Thoracic aorta (tissue), 2 donors: ENCODE measurements around the gene BCL3. TPM values are rescaled to one million over a fixed set of nuclear protein-coding genes. Genes with fewer than 3 reads are reported as not detected.
"Not testable (repeated sequence)": the region's sequence is repeated elsewhere in the genome, so short reads cannot be mapped to it uniquely, and the experiment has no call there.

Experiments
- ATAC-seq: fragments of 150-250 bp; one replicate; pipeline ENCODE4 v1.8.0; 2017; ENCODE audit warnings: low read depth; ENCODE audit not compliant: insufficient number of reproducible peaks, low FRiP score
- DNase-seq: peaks from one replicate; pipeline ENCODE4 v3.0.0-alpha.2; 2020; ENCODE audit warnings: low spot score
- H3K27ac ChIP-seq, 2 donors: fragments of 200-600 bp; sonication (generic); 1 replicate in 1 of 2; 2 replicates in 1 of 2; pipeline ENCODE4 v1.5.1; 2016; ENCODE audit warnings: mild to moderate bottlenecking in 2 of 2, moderate library complexity in 2 of 2
- H3K27me3 ChIP-seq: fragments of 200-600 bp; sonication (generic); replicated peaks from 2 replicates; pipeline ENCODE4 v1.6.0; 2016; ENCODE audit warnings: mild to moderate bottlenecking; ENCODE audit not compliant: insufficient read depth
- H3K36me3 ChIP-seq: fragments of 200-600 bp; sonication (generic); one replicate; pipeline ENCODE4 v1.5.1; 2016
- H3K4me1 ChIP-seq, 2 donors: fragments of 200-600 bp; sonication (generic); 1 replicate in 1 of 2; 2 replicates in 1 of 2; pipeline versions ENCODE4 v1.5.1 to v1.6.0; 2016; ENCODE audit warnings: low read depth in 2 of 2, mild to moderate bottlenecking in 1 of 2; ENCODE audit not compliant: control insufficient read depth in 1 of 2
- H3K4me3 ChIP-seq: fragments of 200-600 bp; sonication (generic); 2 replicates; pipeline ENCODE4 v1.5.1; 2016; ENCODE audit warnings: mild to moderate bottlenecking
- H3K9me3 ChIP-seq: fragments of 200-600 bp; sonication (generic); 2 replicates; pipeline ENCODE4 v1.5.1; 2016
- CTCF ChIP-seq: fragments of 200-600 bp; sonication (generic); IDR thresholded peaks from one replicate; pipeline ENCODE4 v1.5.1; 2019; ENCODE audit warnings: antibody characterized with exemption
- total RNA-seq, 2 donors: library from RNA; depleted of rRNA; stranded (reverse); fragments of >200 nt; gene quantifications; one replicate each; pipeline versions ENCODE4 v1.1.0 to v1.2.3, GENCODE V29; 2016

The BCL3 gene
- total RNA-seq, 2 donors from 2014 or later = 43.1 to 77.9 TPM

- H3K4me3 ChIP-seq = no peak overlapping the region
- no peaks in the 10 kb centered on the region for H3K36me3 ChIP-seq
These were observed 24.5 kb downstream of the BCL3 start for GRCh38 chr19:44772959-44773358.

GRCh38 chr19:44775676-44776240 lies 27.2 kb downstream of the BCL3 start:
- DNase-seq (no peak), ATAC-seq (no peak)
- H3K4me3 ChIP-seq = no peak overlapping the region
- TF ChIP-seq CTCF = no peak
- no peaks in the 10 kb centered on the region for H3K4me1 ChIP-seq
- H3K36me3 ChIP-seq = no peaks in the 10 kb centered on the region
- no peak overlapping the region for H3K27ac ChIP-seq
- H3K9me3 ChIP-seq = no peaks in the 10 kb centered on the region
- H3K27me3 ChIP-seq = no peaks in the 10 kb centered on the region

More at GRCh38 chr19:44772959-44773358, 24.5 kb downstream of the BCL3 start:
- TF ChIP-seq CTCF = no peak
- Histone ChIP-seq H3K27me3 (no peaks in the 10 kb centered on the region), H3K9me3 (no peaks in the 10 kb centered on the region), H3K4me1 (peaks cover 0 to 6% of the 10 kb centered on the region in 2 donors), H3K27ac (no peak overlapping the region)
- DNase-seq (no peak), ATAC-seq (no peak)

- Histone ChIP-seq H3K27ac (no peak overlapping the region), H3K4me3 (no peak overlapping the region), H3K9me3 (no peaks in the 10 kb centered on the region), H3K27me3 (no peaks in the 10 kb centered on the region), H3K36me3 (no peaks in the 10 kb centered on the region), H3K4me1 (no peaks in the 10 kb centered on the region)
- DNase-seq = no peak
- TF ChIP-seq CTCF = no peak
- ATAC-seq = no peak
These were observed 28.0 kb downstream of the BCL3 start for GRCh38 chr19:44776402-44777096.

- ATAC-seq (no peak), DNase-seq (no peak)
- H3K27ac ChIP-seq = no peak within 1 kb of the TSS
- no peaks in the 10 kb centered on the region for H3K9me3 ChIP-seq
- H3K4me1 ChIP-seq = no peaks in the 10 kb centered on the region
- H3K36me3 ChIP-seq = no peaks in the 10 kb centered on the region
- no peak within 1 kb of the TSS for H3K4me3 ChIP-seq
- no peaks in the 10 kb centered on the region for H3K27me3 ChIP-seq
- no peak for TF ChIP-seq CTCF
These were observed 29.3 kb downstream of the BCL3 start, which contains the start of gene CBLC for GRCh38 chr19:44777715-44778347. TSS of gene CBLC (plus strand) at chr19:44777890. CDS start at chr19:44777932, 42 bp downstream.

- Histone ChIP-seq H3K9me3 (no peaks in the 10 kb centered on the region), H3K27me3 (no peaks in the 10 kb centered on the region), H3K36me3 (no peaks in the 10 kb centered on the region), H3K4me1 (peaks cover 0 to 1% of the 10 kb centered on the region in 2 donors), H3K4me3 (no peak overlapping the region), H3K27ac (no peak overlapping the region)
- ATAC-seq (no peak), DNase-seq (no peak)
- no peak for TF ChIP-seq CTCF
These were observed 30.6 kb downstream of the BCL3 start for GRCh38 chr19:44779150-44779549.

GRCh38 chr19:44781694-44782093 lies 33.2 kb downstream of the BCL3 start:
- not testable (repeated sequence) for H3K4me3 ChIP-seq, H3K9me3 ChIP-seq, ATAC-seq, H3K27ac ChIP-seq, DNase-seq, H3K4me1 ChIP-seq, H3K36me3 ChIP-seq, H3K27me3 ChIP-seq
